Measurements from ENCODE around the gene SSH2. TPM values are rescaled to one million over a fixed set of nuclear protein-coding genes. Genes with fewer than 3 reads are reported as not detected.
A peak's percentile ranks its signal among the peaks of the same experiment; 100 is the strongest.

SSH2 gene
- total and polyA plus RNA-seq, 8 donors, result 23.5 to 85.5 (median 24.1) TPM

DNA sequence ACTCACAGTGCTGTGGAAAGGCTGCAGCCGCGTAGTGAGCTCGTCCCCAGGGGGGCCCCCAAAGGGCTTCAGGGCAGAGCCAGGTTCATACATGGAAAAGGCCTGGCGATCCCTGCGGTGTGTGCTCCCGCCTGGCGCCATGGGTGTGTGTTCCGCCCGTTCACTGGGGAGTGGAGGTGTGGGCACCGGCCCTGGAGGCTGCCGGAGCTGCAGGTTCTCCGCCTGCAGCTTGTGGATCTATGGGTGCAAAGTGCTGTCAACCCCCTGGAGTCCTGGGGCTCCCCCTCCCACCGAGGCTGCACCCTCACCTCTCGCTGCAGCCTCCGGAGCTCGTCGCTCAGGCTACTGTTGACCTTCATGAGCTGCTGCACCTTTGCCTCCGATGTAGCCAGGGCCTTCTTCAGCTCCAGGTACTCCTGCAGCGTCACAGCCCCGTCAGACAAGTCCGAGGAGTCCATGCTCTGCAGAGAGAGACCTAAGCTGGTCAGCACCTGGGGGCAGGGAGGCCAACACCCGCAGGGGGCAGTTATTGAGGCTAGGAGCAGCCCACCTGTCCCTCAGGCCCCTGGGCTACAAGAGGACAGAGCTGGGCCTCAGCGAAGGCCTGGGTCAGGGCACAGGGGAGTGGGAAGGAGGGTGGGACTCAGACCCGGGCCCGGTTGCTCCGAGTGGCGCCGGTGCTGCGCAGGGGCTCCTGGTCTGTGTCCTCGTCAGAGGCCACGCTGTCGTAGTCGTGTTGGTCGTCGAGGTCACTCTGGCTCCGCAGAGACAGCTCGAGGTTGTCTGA, 353.6 kb downstream of the SSH2 start:
- DNase-seq, result peak in 1 of 4 donors; percentile 73
- H3K4me1 ChIP-seq, result peaks cover 6 to 29% of the 10 kb centered on the region in 2 donors
- TF ChIP-seq, protein P1, sequence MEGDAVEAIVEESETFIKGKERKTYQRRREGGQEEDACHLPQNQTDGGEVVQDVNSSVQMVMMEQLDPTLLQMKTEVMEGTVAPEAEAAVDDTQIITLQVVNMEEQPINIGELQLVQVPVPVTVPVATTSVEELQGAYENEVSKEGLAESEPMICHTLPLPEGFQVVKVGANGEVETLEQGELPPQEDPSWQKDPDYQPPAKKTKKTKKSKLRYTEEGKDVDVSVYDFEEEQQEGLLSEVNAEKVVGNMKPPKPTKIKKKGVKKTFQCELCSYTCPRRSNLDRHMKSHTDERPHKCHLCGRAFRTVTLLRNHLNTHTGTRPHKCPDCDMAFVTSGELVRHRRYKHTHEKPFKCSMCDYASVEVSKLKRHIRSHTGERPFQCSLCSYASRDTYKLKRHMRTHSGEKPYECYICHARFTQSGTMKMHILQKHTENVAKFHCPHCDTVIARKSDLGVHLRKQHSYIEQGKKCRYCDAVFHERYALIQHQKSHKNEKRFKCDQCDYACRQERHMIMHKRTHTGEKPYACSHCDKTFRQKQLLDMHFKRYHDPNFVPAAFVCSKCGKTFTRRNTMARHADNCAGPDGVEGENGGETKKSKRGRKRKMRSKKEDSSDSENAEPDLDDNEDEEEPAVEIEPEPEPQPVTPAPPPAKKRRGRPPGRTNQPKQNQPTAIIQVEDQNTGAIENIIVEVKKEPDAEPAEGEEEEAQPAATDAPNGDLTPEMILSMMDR (IDR thresholded peaks at IDR 0.05), result no peak
- no peak for ATAC-seq
- H3K36me3 ChIP-seq, result peaks cover 0 to 77% of the 10 kb centered on the region in 2 donors
- no peaks in the 10 kb centered on the region for H3K9me3 ChIP-seq
- H3K27ac ChIP-seq, result no peak overlapping the region
- H3K27me3 ChIP-seq, result no peaks in the 10 kb centered on the region
- H3K4me3 ChIP-seq, result no peak overlapping the region
- intact Hi-C loops (cut with DNase I), result no loop called here

Other genes starting within 250 kb of the SSH2 start
- under 1 TPM; 0.52 to 0.96 TPM for gene EFCAB5, start 11.4 kb upstream of the SSH2 start, total RNA-seq
- gene EFCAB5, start 11.4 kb upstream of the SSH2 start, polyA plus RNA-seq (ENCODE audit: insufficient read length in 6 of 6), result 1 to 10 TPM; 1.3 to 2.3 (median 2.0) TPM
- 10 to 100 TPM; 17.7 to 35.5 TPM for gene NSRP1, start 186.6 kb upstream of the SSH2 start, total RNA-seq
- gene NSRP1, start 186.6 kb upstream of the SSH2 start, polyA plus RNA-seq (ENCODE audit: insufficient read length in 6 of 6), result 10 to 100 TPM; 36.1 to 42.8 (median 39.7) TPM